Tibial artery (tissue), 4 donors: ENCODE measurements around the gene UMODL1.

Source experiments
- DNase-seq, 2 donors: peaks; one replicate each; pipeline ENCODE4 v3.0.0-alpha.2; 2019
- H3K27ac ChIP-seq, 2 donors: fragments of 200-600 bp; sonication (generic) in 1 of 2; 1 replicate in 1 of 2; 2 replicates in 1 of 2; pipeline ENCODE4 v1.5.1; 2018 to 2019; ENCODE audit warnings: mild to moderate bottlenecking in 1 of 2
- H3K27me3 ChIP-seq, 2 donors: fragments of 200-600 bp; sonication (generic) in 1 of 2; one replicate each; pipeline versions ENCODE4 v1.5.1 to v1.6.0; 2016 to 2019
- H3K36me3 ChIP-seq, 3 donors: fragments of 200-600 bp; sonication (generic) in 2 of 3; one replicate each; pipeline ENCODE4 v1.5.1; 2016 to 2019; ENCODE audit warnings: mild to moderate bottlenecking in 2 of 3
- H3K4me1 ChIP-seq, 4 donors: fragments of 200-600 bp; sonication (generic) in 2 of 4; 1 replicate in 3 of 4; 2 replicates in 1 of 4; pipeline ENCODE4 v1.5.1; 2016 to 2019
- H3K4me3 ChIP-seq, 2 donors: fragments of 200-600 bp; sonication (generic) in 1 of 2; 1 replicate in 1 of 2; 2 replicates in 1 of 2; pipeline ENCODE4 v1.5.1; 2018 to 2019; ENCODE audit warnings: mild to moderate bottlenecking in 2 of 2
- H3K9me3 ChIP-seq, 3 donors: fragments of 200-600 bp; sonication (generic) in 1 of 3; one replicate each; pipeline ENCODE4 v1.5.1; 2016 to 2019
- intact Hi-C: fragments of 100-400 bp; cut with DNase I; formaldehyde crosslinking; loops from one replicate; pipeline ENCODE4 v1.15.0; 2023; ENCODE audit warnings: low total_unique reads
- TF ChIP-seq, protein P1 (sequence below), 2 experiments: fragments of 200-600 bp in 1 of 2; fragments of 450-650 bp in 1 of 2; IDR thresholded peaks; one replicate each; pipeline ENCODE4 v1.5.1; 2017 to 2019; ENCODE audit warnings: antibody characterized with exemption in 2 of 2, mild to moderate bottlenecking in 1 of 2, moderate library complexity in 1 of 2

UMODL1 gene

DNA sequence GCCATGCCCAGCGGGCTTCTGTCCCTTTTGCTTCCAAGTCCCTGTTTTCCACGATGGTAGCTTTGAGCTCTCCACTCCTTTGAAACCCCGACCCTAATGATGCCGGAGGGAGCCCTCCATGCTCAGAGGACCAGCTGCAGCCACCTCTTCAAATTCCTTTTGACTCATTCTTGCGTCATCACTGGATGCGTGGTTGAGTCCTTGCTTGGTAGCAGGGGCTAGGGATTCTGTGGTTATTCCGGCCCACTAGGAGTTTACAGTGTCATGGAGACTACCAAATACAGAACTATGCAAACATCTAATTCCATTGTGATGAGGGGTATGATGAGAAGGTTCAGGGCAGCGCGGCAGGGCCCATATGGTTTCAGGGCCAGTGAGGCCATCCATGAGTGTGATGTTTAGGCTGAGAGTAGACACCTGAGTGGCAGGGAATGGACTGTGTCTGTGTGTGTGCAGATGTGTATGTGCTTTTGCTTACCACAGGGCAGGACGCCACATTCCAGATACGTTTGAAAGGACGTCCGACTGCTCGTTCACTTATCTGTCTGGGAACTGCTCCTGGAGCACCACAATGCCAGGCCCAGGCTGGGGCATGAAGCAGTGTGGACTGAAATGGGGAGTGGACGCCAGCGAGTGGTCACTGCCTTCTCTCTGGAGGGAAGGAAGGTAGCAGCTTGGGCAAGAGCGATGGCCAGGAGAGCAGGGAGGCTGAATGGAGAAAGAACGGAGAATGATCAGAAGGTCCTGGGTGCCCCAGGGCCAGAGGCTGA lies 30.5 kb upstream of the UMODL1 start:
- peak overlapping the region; percentile 28 to 58 for H3K27ac ChIP-seq
- H3K4me3 ChIP-seq = no peak overlapping the region
- TF ChIP-seq, protein P1, sequence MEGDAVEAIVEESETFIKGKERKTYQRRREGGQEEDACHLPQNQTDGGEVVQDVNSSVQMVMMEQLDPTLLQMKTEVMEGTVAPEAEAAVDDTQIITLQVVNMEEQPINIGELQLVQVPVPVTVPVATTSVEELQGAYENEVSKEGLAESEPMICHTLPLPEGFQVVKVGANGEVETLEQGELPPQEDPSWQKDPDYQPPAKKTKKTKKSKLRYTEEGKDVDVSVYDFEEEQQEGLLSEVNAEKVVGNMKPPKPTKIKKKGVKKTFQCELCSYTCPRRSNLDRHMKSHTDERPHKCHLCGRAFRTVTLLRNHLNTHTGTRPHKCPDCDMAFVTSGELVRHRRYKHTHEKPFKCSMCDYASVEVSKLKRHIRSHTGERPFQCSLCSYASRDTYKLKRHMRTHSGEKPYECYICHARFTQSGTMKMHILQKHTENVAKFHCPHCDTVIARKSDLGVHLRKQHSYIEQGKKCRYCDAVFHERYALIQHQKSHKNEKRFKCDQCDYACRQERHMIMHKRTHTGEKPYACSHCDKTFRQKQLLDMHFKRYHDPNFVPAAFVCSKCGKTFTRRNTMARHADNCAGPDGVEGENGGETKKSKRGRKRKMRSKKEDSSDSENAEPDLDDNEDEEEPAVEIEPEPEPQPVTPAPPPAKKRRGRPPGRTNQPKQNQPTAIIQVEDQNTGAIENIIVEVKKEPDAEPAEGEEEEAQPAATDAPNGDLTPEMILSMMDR (IDR thresholded peaks at IDR 0.05) = no peak
- H3K9me3 ChIP-seq = peaks cover 0 to 5% (median 0%) of the 10 kb centered on the region in 3 donors
- H3K4me1 ChIP-seq = peaks cover 0 to 19% (median 9%) of the 10 kb centered on the region in 4 donors
- no peaks in the 10 kb centered on the region for H3K36me3 ChIP-seq
- intact Hi-C loops = loop anchor here (10.0 kb wide), 1 partner anchor 64 kb away; no protein-coding TSS in a partner anchor
- DNase-seq = no peak
- no peaks in the 10 kb centered on the region for H3K27me3 ChIP-seq

DNA sequence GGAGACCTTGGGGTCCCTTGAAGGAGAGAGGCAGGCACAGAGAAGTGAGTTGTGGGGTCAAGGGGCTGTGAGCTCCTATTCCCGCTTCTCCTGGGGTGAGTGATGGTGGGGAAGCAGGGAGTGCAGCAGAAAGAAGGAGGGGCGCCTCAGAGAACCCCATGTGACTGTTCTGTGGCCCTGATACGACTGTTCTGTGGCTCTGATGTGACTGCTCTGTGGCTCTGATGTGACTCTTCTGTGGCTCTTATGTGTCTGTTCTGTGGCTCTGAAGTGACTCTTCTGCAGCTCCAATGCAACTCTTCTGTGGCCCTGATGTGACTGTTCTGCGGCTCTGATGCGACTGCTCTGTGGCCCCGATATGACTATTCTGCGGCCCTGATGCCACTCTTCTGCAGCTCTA lies 29.9 kb upstream of the UMODL1 start:
- Histone ChIP-seq H3K36me3 (no peaks in the 10 kb centered on the region), H3K4me1 (peaks cover 0 to 19% (median 9%) of the 10 kb centered on the region in 4 donors), H3K27me3 (no peaks in the 10 kb centered on the region), H3K9me3 (peaks cover 0 to 5% (median 0%) of the 10 kb centered on the region in 3 donors), H3K27ac (peak overlapping the region in 1 of 2 donors; percentile 28), H3K4me3 (no peak overlapping the region)
- TF ChIP-seq, protein P1 (IDR thresholded peaks at IDR 0.05) = no peak
- DNase-seq = no peak
- intact Hi-C loops = loop anchor here (10.0 kb wide), 1 partner anchor 64 kb away; no protein-coding TSS in a partner anchor

DNA sequence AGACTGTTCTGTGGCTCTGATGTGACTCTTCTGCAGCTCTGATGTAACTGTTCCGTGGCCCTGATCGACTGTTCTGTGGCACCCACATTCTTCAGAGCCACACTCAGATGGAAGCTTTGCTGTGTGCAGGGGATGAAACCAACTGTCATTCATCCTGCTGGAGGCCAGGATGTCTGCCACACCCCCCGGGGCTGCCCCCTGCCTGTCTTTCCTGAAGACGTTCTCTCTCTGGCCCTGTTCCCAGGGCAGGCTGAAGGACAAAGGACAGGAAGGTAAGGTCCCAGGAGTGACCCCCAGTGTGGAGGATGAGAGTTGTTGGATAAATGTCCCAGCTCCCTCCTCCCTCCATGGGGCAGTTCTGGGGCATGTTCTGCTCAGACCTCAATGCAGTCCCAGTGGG lies 29.4 kb upstream of the UMODL1 start:
- Histone ChIP-seq H3K4me1 (peaks cover 0 to 22% (median 9%) of the 10 kb centered on the region in 4 donors), H3K4me3 (no peak overlapping the region), H3K36me3 (no peaks in the 10 kb centered on the region), H3K9me3 (peaks cover 0 to 5% (median 0%) of the 10 kb centered on the region in 3 donors), H3K27ac (no peak overlapping the region), H3K27me3 (no peaks in the 10 kb centered on the region)
- DNase-seq = no peak
- intact Hi-C loops = loop anchor here (10.0 kb wide), 1 partner anchor 63 kb away; no protein-coding TSS in a partner anchor
- TF ChIP-seq, protein P1 (IDR thresholded peaks at IDR 0.05) = no peak

DNA sequence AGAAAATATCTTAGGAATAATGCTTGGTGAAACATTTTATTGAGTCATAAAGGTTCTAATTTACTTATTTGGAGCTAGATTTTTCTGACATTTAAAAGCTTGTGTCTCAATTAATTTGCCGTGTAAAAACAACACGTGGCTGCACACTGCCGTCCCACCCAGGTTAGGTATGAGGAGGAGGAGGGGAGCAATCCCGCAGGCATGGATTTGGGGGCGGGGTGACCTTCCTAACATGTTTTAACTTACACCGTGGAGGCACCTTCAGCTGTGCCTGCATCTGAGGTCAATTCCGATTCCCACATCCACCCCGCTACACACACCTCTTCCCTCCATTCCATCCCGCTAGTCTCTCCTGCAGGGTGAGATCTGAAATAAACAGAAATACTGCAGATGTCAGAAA lies 28.5 kb upstream of the UMODL1 start:
- peaks cover 0 to 32% (median 13%) of the 10 kb centered on the region in 4 donors for H3K4me1 ChIP-seq
- intact Hi-C loops = loop anchor here (10.0 kb wide), 1 partner anchor 62 kb away; no protein-coding TSS in a partner anchor
- no peaks in the 10 kb centered on the region for H3K36me3 ChIP-seq
- TF ChIP-seq, protein P1 (IDR thresholded peaks at IDR 0.05) = no peak
- no peak overlapping the region for H3K4me3 ChIP-seq
- no peaks in the 10 kb centered on the region for H3K27me3 ChIP-seq
- H3K9me3 ChIP-seq = peaks cover 0 to 5% (median 0%) of the 10 kb centered on the region in 3 donors
- DNase-seq = no peak
- no peak overlapping the region for H3K27ac ChIP-seq

DNA sequence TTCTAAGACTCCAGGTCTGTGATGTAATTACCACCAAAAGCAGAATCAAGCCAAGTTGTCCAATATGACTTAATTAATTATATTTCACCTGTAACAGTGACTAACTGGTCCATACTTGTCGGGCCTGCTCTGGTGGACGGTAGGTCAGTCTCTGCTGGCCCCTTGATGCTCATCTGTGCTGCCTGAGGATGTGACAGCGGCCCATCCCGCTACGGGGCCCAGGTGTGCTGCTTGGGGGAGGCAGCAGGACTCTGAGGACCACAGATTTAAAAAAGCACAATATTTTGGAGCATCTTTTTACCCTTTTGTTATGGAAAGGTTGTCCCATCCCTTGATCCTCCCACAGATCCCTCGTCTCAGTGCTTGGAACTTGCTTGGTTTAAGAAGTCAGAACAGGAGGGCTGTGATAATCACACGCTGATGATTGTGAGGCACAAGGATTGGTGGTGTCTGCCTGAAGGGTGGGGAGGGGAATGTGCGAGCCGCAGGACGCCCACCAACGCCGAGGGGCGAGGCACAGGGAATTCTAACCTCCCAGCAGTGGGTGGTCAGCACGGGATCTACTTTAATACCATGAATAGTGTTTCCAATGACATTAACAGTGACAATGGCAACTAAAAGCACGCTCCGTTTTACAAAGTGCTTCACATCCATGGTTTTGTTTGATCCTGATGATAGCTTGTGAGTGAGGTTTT lies 27.8 kb upstream of the UMODL1 start:
- H3K4me3 ChIP-seq = no peak overlapping the region
- intact Hi-C loops = loop anchor here (10.0 kb wide), 1 partner anchor 61 kb away; no protein-coding TSS in a partner anchor
- peaks cover 0 to 37% (median 17%) of the 10 kb centered on the region in 4 donors for H3K4me1 ChIP-seq
- no peaks in the 10 kb centered on the region for H3K27me3 ChIP-seq
- no peaks in the 10 kb centered on the region for H3K36me3 ChIP-seq
- peaks cover 0 to 5% (median 0%) of the 10 kb centered on the region in 3 donors for H3K9me3 ChIP-seq
- no peak for DNase-seq
- TF ChIP-seq, protein P1 (IDR thresholded peaks at IDR 0.05) = no peak
- H3K27ac ChIP-seq = no peak overlapping the region
